ENCODE data around the gene GGT6. TPM values are rescaled to one million over a fixed set of nuclear protein-coding genes. Genes with fewer than 3 reads are reported as not detected.
"Not testable (repeated sequence)": the region's sequence is repeated elsewhere in the genome, so short reads cannot be mapped to it uniquely, and the experiment has no call there.

The GGT6 gene
- polyA plus RNA-seq, 3 donors, result not detected

GRCh38 chr17:4597975-4598374, 37.6 kb upstream of the GGT6 start:
- intact Hi-C loops (cut with micrococcal nuclease), result no loop called here

GRCh38 chr17:4596636-4597380, 36.4 kb upstream of the GGT6 start:
- H3K27ac ChIP-seq (ENCODE audit: low read depth in 1 of 2, low read length in 2 of 2), result no peak overlapping the region
- no peak overlapping the region for H3K4me3 ChIP-seq (replicated peaks in 1 of 3; ENCODE audit: low read depth in 2 of 3, low read length in 3 of 3)
- intact Hi-C loops (cut with micrococcal nuclease), result no loop called here
- no peaks in the 10 kb centered on the region for H3K36me3 ChIP-seq (replicated peaks in 1 of 2; ENCODE audit: control insufficient read depth in 1 of 2, insufficient read depth in 2 of 2, low read length in 2 of 2)
- H3K4me3 Mint-ChIP-seq, result no peak overlapping the region
- no peak overlapping the region for H3K4me2 ChIP-seq (replicated peaks; ENCODE audit: extremely low read depth, low read length, poor library complexity, severe bottlenecking)
- no peak overlapping the region for H2AFZ ChIP-seq (ENCODE audit: insufficient read depth, low read depth, low read length, poor library complexity, severe bottlenecking)
- no peaks in the 10 kb centered on the region for H3K27me3 ChIP-seq (ENCODE audit: control insufficient read depth in 2 of 2, insufficient read depth in 2 of 2, low read length in 2 of 2)
- TF ChIP-seq CTCF (IDR thresholded peaks at IDR 0.05), result no peak
- H3K9me3 ChIP-seq (replicated peaks in 1 of 2; ENCODE audit: control insufficient read depth in 1 of 2, insufficient read depth in 1 of 2, low read length in 2 of 2), result no peaks in the 10 kb centered on the region
- H3K4me1 Mint-ChIP-seq, result peaks cover 7% of the 10 kb centered on the region
- no peaks in the 10 kb centered on the region for H3K9me3 Mint-ChIP-seq
- 94% methylated on average over 24 of the region's 36 CpGs for WGBS (ENCODE audit: insufficient coverage)
- DNase-seq, result no peak
- no peaks in the 10 kb centered on the region for H3K36me3 Mint-ChIP-seq
- peaks cover 2 to 16% (median 13%) of the 10 kb centered on the region in 3 donors for H3K27me3 Mint-ChIP-seq (ENCODE audit: low read depth in 3 of 3)
- H3K4me1 ChIP-seq (ENCODE audit: control insufficient read depth in 1 of 2, insufficient read depth in 2 of 2, low read length in 2 of 2), result peaks cover 4 to 6% of the 10 kb centered on the region in 2 donors
- H3K9ac ChIP-seq (ENCODE audit: insufficient read depth, low read length, poor library complexity, severe bottlenecking), result no peak overlapping the region
- no peaks in the 10 kb centered on the region for H3K79me2 ChIP-seq (ENCODE audit: insufficient read depth, low read length)
- H4K20me1 ChIP-seq (ENCODE audit: insufficient read depth, low read length), result no peaks in the 10 kb centered on the region
- H3K27ac Mint-ChIP-seq, result no peak overlapping the region

More at GRCh38 chr17:4597975-4598374, 37.6 kb upstream of the GGT6 start:
- H3K27me3 ChIP-seq (ENCODE audit: control insufficient read depth in 2 of 2, insufficient read depth in 2 of 2, low read length in 2 of 2), result no peaks in the 10 kb centered on the region
- no peaks in the 10 kb centered on the region for H4K20me1 ChIP-seq (ENCODE audit: insufficient read depth, low read length)
- DNase-seq, result no peak
- H3K4me2 ChIP-seq (replicated peaks; ENCODE audit: extremely low read depth, low read length, poor library complexity, severe bottlenecking), result no peak overlapping the region
- TF ChIP-seq CTCF (IDR thresholded peaks at IDR 0.05), result no peak
- Mint-ChIP-seq H3K4me1 (peaks cover 7% of the 10 kb centered on the region), H3K4me3 (no peak overlapping the region), H3K9me3 (no peaks in the 10 kb centered on the region), H3K27ac (no peak overlapping the region), H3K27me3 (ENCODE audit: low read depth in 3 of 3) (peaks cover 4 to 14% (median 12%) of the 10 kb centered on the region in 3 donors), H3K36me3 (no peaks in the 10 kb centered on the region)
- no peak overlapping the region for H3K27ac ChIP-seq (ENCODE audit: low read depth in 1 of 2, low read length in 2 of 2)
- WGBS (ENCODE audit: insufficient coverage), result 86% methylated on average over 9 of the region's 13 CpGs
- H3K9me3 ChIP-seq (replicated peaks in 1 of 2; ENCODE audit: control insufficient read depth in 1 of 2, insufficient read depth in 1 of 2, low read length in 2 of 2), result no peaks in the 10 kb centered on the region
- no peak overlapping the region for H2AFZ ChIP-seq (ENCODE audit: insufficient read depth, low read depth, low read length, poor library complexity, severe bottlenecking)
- H3K79me2 ChIP-seq (ENCODE audit: insufficient read depth, low read length), result no peaks in the 10 kb centered on the region
- H3K9ac ChIP-seq (ENCODE audit: insufficient read depth, low read length, poor library complexity, severe bottlenecking), result no peak overlapping the region
- peaks cover 4 to 6% of the 10 kb centered on the region in 2 donors for H3K4me1 ChIP-seq (ENCODE audit: control insufficient read depth in 1 of 2, insufficient read depth in 2 of 2, low read length in 2 of 2)
- no peaks in the 10 kb centered on the region for H3K36me3 ChIP-seq (replicated peaks in 1 of 2; ENCODE audit: control insufficient read depth in 1 of 2, insufficient read depth in 2 of 2, low read length in 2 of 2)
- H3K4me3 ChIP-seq (replicated peaks in 1 of 3; ENCODE audit: low read depth in 2 of 3, low read length in 3 of 3), result no peak overlapping the region

- H3K79me2 ChIP-seq (ENCODE audit: insufficient read depth, low read length); intact Hi-C loops (cut with micrococcal nuclease); H3K4me3 ChIP-seq (replicated peaks in 1 of 3; ENCODE audit: low read depth in 2 of 3, low read length in 3 of 3); H3K4me3 Mint-ChIP-seq; DNase-seq; H3K36me3 ChIP-seq (replicated peaks in 1 of 2; ENCODE audit: control insufficient read depth in 1 of 2, insufficient read depth in 2 of 2, low read length in 2 of 2); H3K4me2 ChIP-seq (replicated peaks; ENCODE audit: extremely low read depth, low read length, poor library complexity, severe bottlenecking); H3K27me3 ChIP-seq (ENCODE audit: control insufficient read depth in 2 of 2, insufficient read depth in 2 of 2, low read length in 2 of 2); H3K27ac Mint-ChIP-seq; H2AFZ ChIP-seq (ENCODE audit: insufficient read depth, low read depth, low read length, poor library complexity, severe bottlenecking); H3K27ac ChIP-seq (ENCODE audit: low read depth in 1 of 2, low read length in 2 of 2); H3K4me1 ChIP-seq (ENCODE audit: control insufficient read depth in 1 of 2, insufficient read depth in 2 of 2, low read length in 2 of 2); H3K9ac ChIP-seq (ENCODE audit: insufficient read depth, low read length, poor library complexity, severe bottlenecking); H3K9me3 Mint-ChIP-seq; H3K36me3 Mint-ChIP-seq; H4K20me1 ChIP-seq (ENCODE audit: insufficient read depth, low read length); H3K9me3 ChIP-seq (replicated peaks in 1 of 2; ENCODE audit: control insufficient read depth in 1 of 2, insufficient read depth in 1 of 2, low read length in 2 of 2); H3K4me1 Mint-ChIP-seq: not testable (repeated sequence)
- WGBS (ENCODE audit: insufficient coverage), result 97% methylated on average over 9 of the region's 23 CpGs
- peaks cover 4 to 17% (median 15%) of the 10 kb centered on the region in 3 donors for H3K27me3 Mint-ChIP-seq (ENCODE audit: low read depth in 3 of 3)
Measured at GRCh38 chr17:4595685-4596342, 35.4 kb upstream of the GGT6 start.

All from CD14-positive monocyte (primary cell).